Activated T-helper 1 cell treated with Interleukin-2 at 50 U/mL for 16 hours (primary cell): Measurements from ENCODE around the gene MATCAP1.
A peak's percentile ranks its signal among the peaks of the same experiment; 100 is the strongest.

Experiments used
- DNase-seq: peaks from one replicate; pipeline ENCODE4 v3.0.0-alpha.2; 2020; ENCODE audit warnings: low read depth

MATCAP1 gene

DNA sequence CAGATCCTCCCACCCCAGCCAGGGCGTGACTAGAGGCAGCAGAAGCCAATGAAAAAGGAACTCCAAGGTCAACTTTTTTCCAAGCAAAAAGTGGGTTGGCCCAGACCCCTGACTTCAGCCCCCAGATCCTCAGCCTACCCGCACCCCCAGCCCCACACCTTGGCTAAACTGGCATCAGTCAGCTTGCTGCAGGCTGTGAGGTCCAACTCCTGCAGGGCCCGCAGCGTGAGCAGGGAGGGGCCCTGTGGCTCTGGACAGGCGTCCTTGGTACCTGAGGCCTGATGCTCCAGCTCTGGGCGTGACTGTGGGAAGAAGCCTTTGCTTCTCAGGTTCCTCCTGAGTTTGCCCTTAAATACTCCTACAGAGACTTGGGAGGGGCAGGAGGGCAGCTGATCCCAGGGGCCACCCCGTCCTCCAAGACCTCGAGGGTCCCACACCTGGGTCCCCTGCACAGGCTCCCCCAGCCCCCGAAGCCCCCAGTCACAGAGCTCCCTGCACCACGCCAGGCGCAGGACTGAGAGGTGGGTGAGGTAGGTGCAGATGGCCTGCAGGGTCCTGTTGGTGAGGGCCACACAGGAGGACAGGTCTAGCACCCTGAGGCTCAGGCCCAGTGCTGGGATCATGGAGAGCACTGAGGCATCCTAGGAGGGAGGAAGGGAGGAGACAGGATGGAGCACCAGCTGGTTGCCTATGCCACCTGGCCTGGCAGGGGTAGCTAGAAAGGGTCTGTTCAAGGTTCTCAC lies 24.6 kb upstream of the MATCAP1 start:
- DNase-seq: no peak

DNA sequence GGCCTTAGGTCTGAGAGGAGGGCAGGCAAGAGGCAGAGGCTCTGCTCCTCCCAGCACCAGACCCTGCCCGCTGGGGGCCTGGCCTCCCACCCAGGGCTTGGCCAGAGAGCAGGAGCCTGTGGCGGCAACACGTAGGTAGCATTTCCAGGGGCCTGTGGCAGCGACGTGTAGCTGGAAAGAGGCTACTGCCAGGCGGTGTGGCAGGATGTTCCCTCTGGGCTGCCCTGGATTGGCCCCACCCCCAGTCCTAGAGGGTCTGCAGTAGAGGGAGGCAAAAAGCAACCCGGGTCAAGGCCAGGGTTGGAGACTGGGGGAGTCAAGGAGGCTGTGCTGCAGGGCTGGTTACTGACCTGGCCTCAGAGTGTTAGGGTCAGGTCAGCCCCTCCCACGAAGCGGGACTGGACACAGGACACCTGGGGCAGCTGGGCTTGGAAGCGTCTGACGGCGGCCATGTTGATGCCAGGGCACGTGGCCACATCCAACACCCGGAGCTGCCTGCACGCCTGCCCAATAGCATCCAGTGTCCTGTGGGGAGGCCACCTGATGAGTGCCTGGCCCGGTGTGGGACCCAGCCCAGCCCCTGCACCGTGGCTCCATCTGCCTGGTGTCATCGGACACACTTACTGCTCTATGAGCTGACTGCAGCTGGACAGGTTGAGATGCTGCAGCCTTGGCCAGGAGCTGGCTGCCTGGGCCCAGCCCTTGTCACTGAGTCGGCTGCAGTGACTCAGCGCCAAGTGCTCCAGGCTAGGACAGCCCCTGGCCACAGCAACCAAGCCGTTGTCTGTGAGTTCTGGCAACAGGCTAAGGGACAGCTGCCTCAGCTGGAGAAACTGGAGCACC lies 23.7 kb upstream of the MATCAP1 start:
- no peak for DNase-seq

DNA sequence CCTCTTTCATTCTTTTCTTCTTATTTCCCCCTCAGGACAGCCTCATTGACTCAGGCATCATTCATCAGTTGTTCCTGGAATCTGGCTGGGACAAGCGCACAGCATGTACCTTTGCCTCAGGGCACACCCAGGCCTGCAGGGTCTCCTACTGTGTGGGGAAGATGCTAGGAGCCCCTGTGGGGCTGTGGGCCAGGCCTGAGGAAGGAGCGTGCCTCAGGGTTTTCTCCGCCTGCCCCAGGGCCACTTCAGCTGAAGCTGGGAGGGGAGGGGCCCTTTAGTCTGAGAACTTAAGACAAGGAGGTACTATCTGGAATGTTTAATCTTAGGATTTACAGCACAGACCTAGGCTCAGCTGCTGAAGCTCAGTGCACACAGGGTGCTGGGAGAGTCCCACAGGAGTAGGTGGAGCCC lies 23.1 kb upstream of the MATCAP1 start:
- no peak for DNase-seq

GRCh38 chr16:67206129-67206837 lies 22.5 kb upstream of the MATCAP1 start:
- DNase-seq: no peak

GRCh38 chr16:67204076-67204475 lies 20.3 kb upstream of the MATCAP1 start:
- no peak for DNase-seq

DNA sequence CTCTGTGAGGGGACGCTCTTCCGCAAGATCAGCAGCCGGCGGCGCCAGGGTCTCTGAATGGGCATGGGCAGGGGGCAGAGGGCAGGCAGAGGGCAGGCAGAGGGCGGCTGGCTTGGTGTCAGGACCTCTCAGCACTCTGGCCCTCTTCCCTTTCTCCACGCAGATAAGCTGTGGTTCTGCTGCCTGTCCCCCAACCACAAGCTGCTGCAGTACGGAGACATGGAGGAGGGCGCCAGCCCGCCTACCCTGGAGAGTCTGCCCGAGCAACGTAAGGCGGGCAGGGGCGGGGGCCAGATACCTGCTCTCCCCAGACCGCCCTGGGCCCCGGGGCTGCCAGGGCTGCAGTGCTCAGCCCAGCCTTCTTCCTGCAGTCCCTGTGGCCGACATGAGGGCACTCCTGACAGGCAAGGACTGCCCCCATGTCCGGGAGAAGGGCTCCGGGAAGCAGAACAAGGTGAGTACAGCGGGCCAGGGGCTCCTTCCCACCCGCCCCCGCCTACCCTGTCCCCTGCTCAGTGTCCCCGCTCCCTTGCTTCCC lies 19.3 kb upstream of the MATCAP1 start:
- DNase-seq: no peak

- no peak for DNase-seq
Observed at GRCh38 chr16:67202426-67202825, 18.7 kb upstream of the MATCAP1 start.

GRCh38 chr16:67201411-67202345 lies 17.9 kb upstream of the MATCAP1 start:
- no peak for DNase-seq

- DNase-seq: no peak
Observed at GRCh38 chr16:67200491-67200890, 16.7 kb upstream of the MATCAP1 start.

DNA sequence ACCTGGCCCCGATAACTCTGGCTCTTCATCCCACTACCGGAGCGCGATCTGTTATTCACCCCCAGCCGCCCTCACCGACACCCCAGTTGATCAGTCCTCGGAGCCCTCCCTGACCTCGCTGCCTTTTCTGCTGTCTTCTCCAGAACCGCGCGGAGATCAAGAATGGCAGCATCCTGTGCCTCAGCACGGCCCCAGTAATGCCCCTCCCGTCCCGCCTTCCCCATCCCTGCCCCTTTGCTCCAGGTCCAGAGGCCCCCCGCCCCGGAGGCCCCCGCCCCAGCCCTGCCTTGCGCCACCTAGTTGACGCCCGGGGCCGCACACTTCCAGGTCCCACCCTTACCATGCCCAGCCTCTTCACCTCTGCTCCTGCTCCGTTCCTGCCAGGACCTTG lies 16.0 kb upstream of the MATCAP1 start:
- no peak for DNase-seq

- no peak for DNase-seq
Observed at GRCh38 chr16:67199011-67199807, 15.4 kb upstream of the MATCAP1 start, which contains the start of gene ELMO3. Gene ELMO3 (plus strand): TSS chr16:67199131. CDS start chr16:67199327, 196 bp downstream.

DNA sequence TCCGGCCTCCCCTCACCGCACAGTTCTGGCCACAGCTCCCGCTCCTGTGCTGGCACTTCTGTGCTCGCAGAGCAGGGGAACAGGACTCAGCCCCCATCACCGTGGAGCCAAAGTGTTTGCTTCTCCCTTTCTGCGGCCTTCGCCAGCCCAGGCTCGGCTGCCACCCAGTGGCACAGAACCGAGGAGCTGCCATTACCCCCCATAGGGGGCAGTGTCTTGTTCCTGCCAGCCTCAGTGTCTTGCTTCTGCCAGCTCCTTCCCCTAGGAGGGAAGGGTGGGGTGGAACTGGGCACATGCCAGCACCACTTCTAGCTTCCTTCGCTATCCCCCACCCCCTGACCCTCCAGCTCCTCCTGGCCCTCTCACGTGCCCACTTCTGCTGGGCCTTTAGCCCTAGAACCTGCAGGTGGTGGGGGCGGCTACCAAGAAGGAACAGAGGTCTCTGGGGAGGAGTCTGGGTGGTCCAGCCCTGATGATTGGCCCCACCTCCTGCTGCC lies 14.5 kb upstream of the MATCAP1 start:
- DNase-seq: no peak

DNA sequence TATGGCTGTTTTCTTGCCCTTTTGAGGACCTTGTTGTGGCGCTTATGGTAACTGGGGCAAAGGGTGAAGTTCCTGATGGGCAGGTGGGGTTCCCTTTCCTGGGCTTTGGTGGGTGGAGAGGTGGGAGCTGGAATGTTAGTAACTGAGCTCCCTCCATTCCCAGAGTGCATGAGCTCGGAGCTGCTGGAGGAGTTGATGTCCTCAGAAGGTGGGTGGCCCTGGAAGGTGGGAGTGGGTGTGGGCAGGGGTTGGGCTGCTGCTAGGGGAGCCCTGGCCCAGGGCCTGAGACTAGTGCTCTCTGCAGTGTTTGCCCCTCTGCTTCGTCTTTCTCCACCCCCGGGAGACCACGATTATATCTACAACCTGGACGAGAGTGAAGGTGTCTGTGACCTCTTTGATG lies 13.9 kb upstream of the MATCAP1 start:
- DNase-seq: no peak

DNA sequence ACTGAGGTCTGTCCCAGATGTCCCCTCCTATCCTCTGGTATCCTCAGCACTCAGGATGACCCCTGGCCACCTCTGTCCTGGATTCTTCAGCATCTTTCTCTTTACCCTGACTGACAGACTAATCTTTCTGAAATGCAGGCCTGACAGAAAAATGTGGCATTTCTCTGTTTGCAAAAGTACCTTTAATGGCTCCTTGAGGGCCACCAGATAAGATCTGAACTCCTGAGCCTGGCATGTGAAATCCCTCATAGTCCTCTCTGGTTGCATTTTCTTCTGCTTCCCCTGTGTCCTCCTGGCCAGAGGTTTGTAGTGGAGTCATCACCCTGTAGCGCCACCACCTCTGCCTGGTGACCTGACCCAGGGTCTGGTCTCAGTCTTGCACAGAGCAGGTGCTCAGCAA lies 13.1 kb upstream of the MATCAP1 start:
- DNase-seq: no peak

DNA sequence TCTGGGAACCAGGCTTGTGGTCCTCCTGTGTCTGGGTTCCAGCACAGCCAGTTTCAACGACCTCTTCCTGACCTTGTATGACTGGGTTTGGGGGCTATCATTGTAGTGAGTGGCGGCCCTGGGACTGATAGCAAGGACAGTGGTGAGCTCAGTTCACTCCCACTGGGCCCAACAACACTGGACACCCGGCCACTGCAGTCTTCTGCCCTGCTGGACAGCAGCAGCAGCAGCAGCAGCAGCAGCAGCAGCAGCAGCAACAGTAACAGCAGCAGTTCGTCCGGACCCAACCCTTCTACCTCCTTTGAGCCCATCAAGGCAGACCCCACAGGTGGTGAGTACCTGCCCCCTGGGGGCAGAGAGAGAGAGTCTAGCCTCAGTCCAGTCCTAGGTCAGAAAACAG lies 11.9 kb upstream of the MATCAP1 start:
- no peak for DNase-seq

DNA sequence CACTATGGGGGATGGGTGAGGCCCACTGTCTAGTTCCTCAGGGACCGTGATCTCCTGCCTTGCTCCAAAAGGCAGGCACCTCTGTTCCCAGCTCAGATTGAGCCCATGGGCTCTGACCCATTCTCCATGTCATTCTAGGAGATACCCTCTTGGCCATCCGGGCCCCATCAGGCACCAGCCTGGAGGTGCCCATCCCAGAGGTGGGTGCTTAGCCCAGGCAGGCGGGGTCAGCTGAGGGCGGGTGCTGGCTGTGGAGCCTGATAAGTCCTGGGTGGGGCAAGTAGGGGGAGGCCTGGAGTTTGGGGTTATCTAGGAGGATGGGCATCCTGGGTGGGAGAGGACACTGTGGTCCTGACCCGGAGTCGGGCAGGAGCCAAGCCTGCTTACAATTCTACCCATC lies 10.5 kb upstream of the MATCAP1 start:
- no peak for DNase-seq

- no peak for DNase-seq
Observed at GRCh38 chr16:67193536-67193935, 9.8 kb upstream of the MATCAP1 start.

DNA sequence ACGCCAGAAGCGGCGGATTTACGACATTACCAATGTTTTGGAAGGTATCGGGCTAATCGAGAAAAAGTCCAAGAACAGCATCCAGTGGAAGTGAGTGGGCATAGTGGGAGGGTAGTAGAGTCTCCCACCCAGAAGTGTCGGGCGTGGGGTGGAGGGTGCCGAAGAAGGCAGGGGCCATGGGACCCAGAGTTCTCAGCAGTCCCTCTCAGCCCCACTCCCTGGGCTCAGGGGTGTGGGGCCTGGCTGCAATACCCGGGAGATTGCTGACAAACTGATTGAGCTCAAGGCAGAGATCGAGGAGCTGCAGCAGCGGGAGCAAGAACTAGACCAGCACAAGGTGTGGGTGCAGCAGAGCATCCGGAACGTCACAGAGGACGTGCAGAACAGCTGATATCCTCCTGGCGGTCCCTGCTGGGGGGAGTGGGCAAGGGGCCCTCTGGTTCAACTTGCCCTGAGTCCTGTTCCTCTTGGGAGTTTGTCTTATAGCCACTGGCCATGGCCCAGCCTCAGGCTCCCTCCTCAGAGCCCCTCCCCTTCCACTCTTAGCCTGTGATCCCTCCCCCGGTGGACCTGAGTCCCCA lies 9.1 kb upstream of the MATCAP1 start:
- no peak for DNase-seq

DNA sequence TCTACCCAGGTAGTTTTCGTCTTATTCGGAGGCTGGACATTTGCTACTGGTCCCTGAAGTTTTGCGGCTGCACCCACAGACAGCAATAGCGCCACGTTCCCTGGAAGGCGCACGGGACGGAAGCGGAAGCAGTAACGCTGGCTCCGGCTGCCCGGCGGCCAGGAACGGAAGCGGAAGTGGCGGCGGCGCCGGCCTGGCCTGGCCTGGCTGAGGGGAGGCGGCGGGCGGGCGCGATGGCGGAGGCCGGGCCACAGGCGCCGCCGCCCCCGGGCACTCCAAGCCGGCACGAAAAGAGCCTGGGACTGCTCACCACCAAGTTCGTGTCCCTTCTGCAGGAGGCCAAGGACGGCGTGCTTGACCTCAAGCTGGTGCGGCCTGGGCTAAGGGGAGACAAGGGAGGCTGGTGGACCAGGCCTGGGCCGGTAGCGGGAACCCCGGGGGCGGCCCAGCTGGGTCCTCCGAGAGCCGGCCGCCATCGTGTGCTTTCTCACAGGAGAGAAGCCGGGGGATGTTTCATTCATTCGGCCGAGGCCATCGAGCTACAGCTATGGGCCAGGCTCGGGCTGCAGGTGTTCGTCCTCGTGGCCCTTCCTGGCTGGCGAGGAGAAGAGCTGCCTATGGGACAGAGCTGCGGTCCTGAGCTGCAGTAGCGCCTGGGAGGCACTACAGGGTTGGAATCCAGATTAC lies 8.4 kb upstream of the MATCAP1 start, which contains the start of gene E2F4:
E2F4 (plus strand) TSS at position 161 of the 687 bp plus-strand sequence; CDS start at position 234, 73 bp downstream.
- DNase-seq: peak; percentile 84
